ENCODE results near the gene FAM3B. TPM values are rescaled to one million over a fixed set of nuclear protein-coding genes. Genes with fewer than 3 reads are reported as not detected.

The FAM3B gene
- total RNA-seq, 1 donor from 2014 or later, result 0.23 TPM

GRCh38 chr21:41280115-41280919 is 36.3 kb upstream of the FAM3B start:
- peaks cover 7% of the 10 kb centered on the region for H3K4me1 Mint-ChIP-seq
- no peak for DNase-seq (ENCODE audit: low read depth, low spot score)
- TF ChIP-seq, protein P1, sequence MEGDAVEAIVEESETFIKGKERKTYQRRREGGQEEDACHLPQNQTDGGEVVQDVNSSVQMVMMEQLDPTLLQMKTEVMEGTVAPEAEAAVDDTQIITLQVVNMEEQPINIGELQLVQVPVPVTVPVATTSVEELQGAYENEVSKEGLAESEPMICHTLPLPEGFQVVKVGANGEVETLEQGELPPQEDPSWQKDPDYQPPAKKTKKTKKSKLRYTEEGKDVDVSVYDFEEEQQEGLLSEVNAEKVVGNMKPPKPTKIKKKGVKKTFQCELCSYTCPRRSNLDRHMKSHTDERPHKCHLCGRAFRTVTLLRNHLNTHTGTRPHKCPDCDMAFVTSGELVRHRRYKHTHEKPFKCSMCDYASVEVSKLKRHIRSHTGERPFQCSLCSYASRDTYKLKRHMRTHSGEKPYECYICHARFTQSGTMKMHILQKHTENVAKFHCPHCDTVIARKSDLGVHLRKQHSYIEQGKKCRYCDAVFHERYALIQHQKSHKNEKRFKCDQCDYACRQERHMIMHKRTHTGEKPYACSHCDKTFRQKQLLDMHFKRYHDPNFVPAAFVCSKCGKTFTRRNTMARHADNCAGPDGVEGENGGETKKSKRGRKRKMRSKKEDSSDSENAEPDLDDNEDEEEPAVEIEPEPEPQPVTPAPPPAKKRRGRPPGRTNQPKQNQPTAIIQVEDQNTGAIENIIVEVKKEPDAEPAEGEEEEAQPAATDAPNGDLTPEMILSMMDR (conservative IDR thresholded peaks at IDR 0.05), result no peak
- H3K27ac Mint-ChIP-seq (ENCODE audit: unreplicated experiment), result no peak overlapping the region
- H3K27me3 Mint-ChIP-seq (ENCODE audit: low read depth), result peaks cover 7% of the 10 kb centered on the region
- peaks cover 3% of the 10 kb centered on the region for H3K36me3 Mint-ChIP-seq (ENCODE audit: low read depth)
- H3K4me3 Mint-ChIP-seq, result no peak overlapping the region
- H3K9me3 Mint-ChIP-seq, result no peaks in the 10 kb centered on the region

GRCh38 chr21:41282412-41282811 is 34.2 kb upstream of the FAM3B start:
- H3K36me3 Mint-ChIP-seq (ENCODE audit: low read depth), result no peaks in the 10 kb centered on the region
- H3K9me3 Mint-ChIP-seq, result no peaks in the 10 kb centered on the region
- no peak for DNase-seq (ENCODE audit: low read depth, low spot score)
- H3K27me3 Mint-ChIP-seq (ENCODE audit: low read depth), result peaks cover 7% of the 10 kb centered on the region
- no peak overlapping the region for H3K4me3 Mint-ChIP-seq
- no peak overlapping the region for H3K27ac Mint-ChIP-seq (ENCODE audit: unreplicated experiment)
- TF ChIP-seq, protein P1 (conservative IDR thresholded peaks at IDR 0.05), result no peak
- peaks cover 7% of the 10 kb centered on the region for H3K4me1 Mint-ChIP-seq

GRCh38 chr21:41283211-41283818 is 33.3 kb upstream of the FAM3B start:
- DNase-seq (ENCODE audit: low read depth, low spot score), result peak; percentile 33
- peaks cover 7% of the 10 kb centered on the region for H3K4me1 Mint-ChIP-seq

GRCh38 chr21:41289431-41289830 is 27.2 kb upstream of the FAM3B start:
- H3K9me3 Mint-ChIP-seq, result peaks cover 11% of the 10 kb centered on the region
- TF ChIP-seq, protein P1 (conservative IDR thresholded peaks at IDR 0.05), result no peak
- H3K27ac Mint-ChIP-seq (ENCODE audit: unreplicated experiment), result no peak overlapping the region
- H3K4me3 Mint-ChIP-seq, result no peak overlapping the region
- H3K27me3 Mint-ChIP-seq (ENCODE audit: low read depth), result peaks cover 24% of the 10 kb centered on the region
- no peak for DNase-seq (ENCODE audit: low read depth, low spot score)
- peaks cover 4% of the 10 kb centered on the region for H3K4me1 Mint-ChIP-seq
- H3K36me3 Mint-ChIP-seq (ENCODE audit: low read depth), result peaks cover 3% of the 10 kb centered on the region

More at GRCh38 chr21:41283211-41283818, 33.3 kb upstream of the FAM3B start:
- Mint-ChIP-seq H3K36me3 (ENCODE audit: low read depth) (no peaks in the 10 kb centered on the region), H3K27ac (ENCODE audit: unreplicated experiment) (no peak overlapping the region), H3K9me3 (no peaks in the 10 kb centered on the region), H3K4me3 (no peak overlapping the region), H3K27me3 (ENCODE audit: low read depth) (peaks cover 7% of the 10 kb centered on the region)
- TF ChIP-seq, protein P1 (conservative IDR thresholded peaks at IDR 0.05), result peak; percentile 91

DNA sequence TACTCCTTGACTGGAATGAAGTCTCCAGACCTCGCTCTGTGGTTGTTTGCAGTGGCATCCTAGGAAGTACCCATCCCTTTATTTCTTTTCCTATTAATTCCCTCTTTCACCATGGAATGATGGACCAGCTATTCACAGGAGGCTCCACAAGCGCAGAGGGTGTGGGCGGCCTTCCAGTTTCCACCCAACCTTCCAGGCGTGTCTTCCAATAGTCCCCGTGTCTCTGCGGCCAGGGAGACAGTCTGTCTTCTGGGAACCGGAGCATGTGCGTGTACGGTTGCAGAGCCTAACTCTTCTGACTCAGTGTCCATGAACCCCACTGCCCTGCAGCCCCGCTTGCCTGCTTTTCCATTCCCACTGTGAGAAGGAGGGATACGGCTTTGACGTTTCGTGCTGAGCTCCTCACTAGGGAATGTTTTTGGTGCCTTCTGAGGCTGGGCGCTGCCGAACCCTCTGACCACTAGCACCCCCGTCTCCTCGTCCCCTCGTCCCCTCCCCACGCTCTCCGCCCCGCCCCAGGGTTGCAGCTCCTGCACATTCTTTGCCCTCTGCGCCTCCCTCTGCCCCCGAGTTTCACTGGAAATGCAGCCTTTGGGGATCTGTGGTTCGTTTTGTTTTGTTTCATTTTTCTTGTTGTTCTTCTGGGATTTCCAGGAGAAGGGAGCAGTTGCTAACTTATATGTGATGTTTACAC is 26.3 kb upstream of the FAM3B start:
- no peak for DNase-seq (ENCODE audit: low read depth, low spot score)
- H3K9me3 Mint-ChIP-seq, result peaks cover 11% of the 10 kb centered on the region
- no peak overlapping the region for H3K4me3 Mint-ChIP-seq
- no peaks in the 10 kb centered on the region for H3K4me1 Mint-ChIP-seq
- no peak overlapping the region for H3K27ac Mint-ChIP-seq (ENCODE audit: unreplicated experiment)
- TF ChIP-seq, protein P1 (conservative IDR thresholded peaks at IDR 0.05), result no peak
- peaks cover 3% of the 10 kb centered on the region for H3K36me3 Mint-ChIP-seq (ENCODE audit: low read depth)
- peaks cover 24% of the 10 kb centered on the region for H3K27me3 Mint-ChIP-seq (ENCODE audit: low read depth)
